ENCODE measurements around the gene MAGI3.

- TF ChIP-seq SIN3A (IDR thresholded peaks at IDR 0.05; ENCODE audit: borderline replicate concordance, insufficient read depth, low read length) (no peak), TAF1 (IDR thresholded peaks at IDR 0.05; ENCODE audit: borderline replicate concordance, insufficient read depth, low read length) (no peak), FOXP2 (optimal IDR thresholded peaks at IDR 0.05; ENCODE audit: borderline replicate concordance, extremely low read depth, extremely low read length, insufficient read depth) (no peak), POLR2AphosphoS5 (IDR thresholded peaks at IDR 0.05; ENCODE audit: low read depth, low read length) (no peak)
- TF ChIP-seq, protein P1, sequence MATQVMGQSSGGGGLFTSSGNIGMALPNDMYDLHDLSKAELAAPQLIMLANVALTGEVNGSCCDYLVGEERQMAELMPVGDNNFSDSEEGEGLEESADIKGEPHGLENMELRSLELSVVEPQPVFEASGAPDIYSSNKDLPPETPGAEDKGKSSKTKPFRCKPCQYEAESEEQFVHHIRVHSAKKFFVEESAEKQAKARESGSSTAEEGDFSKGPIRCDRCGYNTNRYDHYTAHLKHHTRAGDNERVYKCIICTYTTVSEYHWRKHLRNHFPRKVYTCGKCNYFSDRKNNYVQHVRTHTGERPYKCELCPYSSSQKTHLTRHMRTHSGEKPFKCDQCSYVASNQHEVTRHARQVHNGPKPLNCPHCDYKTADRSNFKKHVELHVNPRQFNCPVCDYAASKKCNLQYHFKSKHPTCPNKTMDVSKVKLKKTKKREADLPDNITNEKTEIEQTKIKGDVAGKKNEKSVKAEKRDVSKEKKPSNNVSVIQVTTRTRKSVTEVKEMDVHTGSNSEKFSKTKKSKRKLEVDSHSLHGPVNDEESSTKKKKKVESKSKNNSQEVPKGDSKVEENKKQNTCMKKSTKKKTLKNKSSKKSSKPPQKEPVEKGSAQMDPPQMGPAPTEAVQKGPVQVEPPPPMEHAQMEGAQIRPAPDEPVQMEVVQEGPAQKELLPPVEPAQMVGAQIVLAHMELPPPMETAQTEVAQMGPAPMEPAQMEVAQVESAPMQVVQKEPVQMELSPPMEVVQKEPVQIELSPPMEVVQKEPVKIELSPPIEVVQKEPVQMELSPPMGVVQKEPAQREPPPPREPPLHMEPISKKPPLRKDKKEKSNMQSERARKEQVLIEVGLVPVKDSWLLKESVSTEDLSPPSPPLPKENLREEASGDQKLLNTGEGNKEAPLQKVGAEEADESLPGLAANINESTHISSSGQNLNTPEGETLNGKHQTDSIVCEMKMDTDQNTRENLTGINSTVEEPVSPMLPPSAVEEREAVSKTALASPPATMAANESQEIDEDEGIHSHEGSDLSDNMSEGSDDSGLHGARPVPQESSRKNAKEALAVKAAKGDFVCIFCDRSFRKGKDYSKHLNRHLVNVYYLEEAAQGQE (IDR thresholded peaks at IDR 0.05; ENCODE audit: insufficient read depth in 1 of 2, low read depth in 2 of 2, low read length in 2 of 2), result no peak
These were observed 287.8 kb downstream of the MAGI3 start for GRCh38 chr1:113678159-113678469.

All from PFSK-1 (cell line).